C4-2B (cell line): ENCODE results near the gene LRIG3.

Experiments used
- CTCF ChIP-seq: fragments of 450-650 bp; conservative IDR thresholded peaks from 2 replicates; pipeline ENCODE4 v1.5.1; 2017; ENCODE audit warnings: mild to moderate bottlenecking
- ZFX ChIP-seq: fragments of 450-650 bp; IDR thresholded peaks from 2 replicates; pipeline ENCODE4 v1.6.1; 2017

GRCh38 chr12:58882826-58883225, 37.5 kb downstream of the LRIG3 start:
- no peak for TF ChIP-seq CTCF
- TF ChIP-seq ZFX = no peak
